IMR-90 (cell line): ENCODE measurements around the gene SLBP. TPM values are rescaled to one million over a fixed set of nuclear protein-coding genes. Genes with fewer than 3 reads are reported as not detected.

ENCODE experiments used
- ATAC-seq: fragments of 200-7000 bp; cut with Tn5 transposase; 2 replicates; pipeline ENCODE4 v1.9.1; 2020; ENCODE audit warnings: low read depth, mild to moderate bottlenecking, moderate library complexity
- BruUV-seq: library from RNA; stranded (reverse); fragments of 400-500 nt; replicated peaks from 2 replicates; lab custom pipeline; 2021; lab: Mats Ljungman, UMichigan
- CTCF ChIA-PET: fragments of 300-600 bp; formaldehyde crosslinking; extraction: SDS; loops from one replicate; lab custom pipeline; 2021; ENCODE audit warnings: antibody characterized with exemption; lab: Yijun Ruan, JAX
- POLR2A ChIA-PET: fragments of 300-600 bp; sonication (Branson Sonifier 250); formaldehyde crosslinking; loops from one replicate; lab custom pipeline; 2022; ENCODE audit warnings: antibody characterized with exemption; ENCODE audit not compliant: unreplicated experiment; lab: Charles Lee
- DNase-seq: peaks from one replicate; pipeline ENCODE4 v3.0.0; 2013
- H2AFZ ChIP-seq: replicated peaks from 2 replicates; pipeline ENCODE3; 2013; ENCODE audit warnings: low read length, mild to moderate bottlenecking; ENCODE audit not compliant: poor library complexity
- H2AK5ac ChIP-seq: 2 replicates; pipeline ENCODE4 v1.6.1; 2013; ENCODE audit warnings: low read depth, low read length, inconsistent platforms
- H2AK9ac ChIP-seq: replicated peaks from 2 replicates; pipeline ENCODE3; 2013; ENCODE audit warnings: mild to moderate bottlenecking, low read depth, low read length, moderate library complexity; ENCODE audit not compliant: poor library complexity
- H2BK120ac ChIP-seq: 2 replicates; pipeline ENCODE4 v1.6.1; 2013; ENCODE audit warnings: low read depth, low read length, inconsistent platforms
- H2BK15ac ChIP-seq: 3 replicates; pipeline ENCODE4 v1.6.1; 2013; ENCODE audit warnings: low read depth, low read length, inconsistent platforms
- H2BK20ac ChIP-seq: 2 replicates; pipeline ENCODE4 v1.6.1; 2013; ENCODE audit warnings: low read depth, mild to moderate bottlenecking, inconsistent platforms, low read length, moderate library complexity
- H2BK5ac ChIP-seq: 2 replicates; pipeline ENCODE4 v1.6.1; 2013; ENCODE audit warnings: mild to moderate bottlenecking, low read depth, low read length, inconsistent platforms; ENCODE audit not compliant: poor library complexity, severe bottlenecking
- H3K14ac ChIP-seq: replicated peaks from 2 replicates; pipeline ENCODE4 v1.6.1; 2013; ENCODE audit warnings: low read depth, low read length, inconsistent platforms
- H3K18ac ChIP-seq: 2 replicates; pipeline ENCODE4 v1.6.1; 2013; ENCODE audit warnings: low read depth, low read length, control low read depth
- H3K23ac ChIP-seq: 2 replicates; pipeline ENCODE4 v1.6.1; 2013; ENCODE audit warnings: low read depth, low read length, inconsistent platforms
- H3K27ac ChIP-seq: 2 replicates; pipeline ENCODE4 v1.5.1; 2013; ENCODE audit warnings: mild to moderate bottlenecking, control low read depth, low read length; ENCODE audit not compliant: insufficient read depth
- H3K27me3 ChIP-seq: 2 replicates; pipeline ENCODE4 v1.6.1; 2013; ENCODE audit warnings: low read length; ENCODE audit not compliant: control insufficient read depth, insufficient read depth
- H3K36me3 ChIP-seq: 2 replicates; pipeline ENCODE4 v1.6.1; 2013; ENCODE audit warnings: low read length, mixed read lengths; ENCODE audit not compliant: control insufficient read depth, insufficient read depth
- H3K4ac ChIP-seq: 2 replicates; pipeline ENCODE4 v1.6.1; 2013; ENCODE audit warnings: low read depth, low read length, inconsistent platforms
- H3K4me1 ChIP-seq: 2 replicates; pipeline ENCODE4 v1.6.1; 2013; ENCODE audit warnings: low read length, mixed read lengths; ENCODE audit not compliant: control insufficient read depth, insufficient read depth
- H3K4me2 ChIP-seq: 2 replicates; pipeline ENCODE4 v1.6.1; 2013; ENCODE audit warnings: low read depth, mild to moderate bottlenecking, control low read depth, low read length, moderate library complexity
- H3K4me3 ChIP-seq: 2 replicates; pipeline ENCODE4 v1.5.1; 2013; ENCODE audit warnings: low read depth, mild to moderate bottlenecking, control low read depth, low read length, moderate library complexity; ENCODE audit not compliant: insufficient read depth
- H3K56ac ChIP-seq: 2 replicates; pipeline ENCODE4 v1.6.1; 2013; ENCODE audit warnings: low read length, inconsistent platforms; ENCODE audit not compliant: insufficient read depth; ENCODE audit errors: extremely low read depth
- H3K79me1 ChIP-seq, 2 experiments: 2 replicates each; pipeline ENCODE4 v1.6.1; 2013; ENCODE audit warnings: low read length in 2 of 2, inconsistent platforms in 1 of 2, low read depth in 1 of 2
- H3K9ac ChIP-seq: 2 replicates; pipeline ENCODE4 v1.6.1; 2013; ENCODE audit warnings: low read depth, low read length, control low read depth
- H3K9me1 ChIP-seq: 2 replicates; pipeline ENCODE4 v1.6.1; 2013; ENCODE audit warnings: low read length, inconsistent platforms; ENCODE audit not compliant: insufficient read depth
- H3K9me3 ChIP-seq: 2 replicates; pipeline ENCODE4 v1.6.1; 2013; ENCODE audit warnings: low read length; ENCODE audit not compliant: control insufficient read depth, insufficient read depth
- H4K20me1 ChIP-seq: 2 replicates; pipeline ENCODE4 v1.6.1; 2013; ENCODE audit warnings: low read length, inconsistent platforms; ENCODE audit not compliant: insufficient read depth
- H4K5ac ChIP-seq: 2 replicates; pipeline ENCODE4 v1.6.1; 2013; ENCODE audit warnings: mild to moderate bottlenecking, low read depth, low read length, control low read depth
- H4K8ac ChIP-seq, 2 experiments: 2 replicates each; pipeline ENCODE4 v1.6.1; 2013; ENCODE audit warnings: low read depth in 2 of 2, low read length in 2 of 2, control low read depth in 1 of 2, inconsistent platforms in 1 of 2
- H4K91ac ChIP-seq: 2 replicates; pipeline ENCODE4 v1.6.1; 2013; ENCODE audit warnings: low read depth, low read length, inconsistent platforms; ENCODE audit not compliant: insufficient read depth
- BHLHE40 ChIP-seq: fragments of 150-350 bp; IDR thresholded peaks from 2 replicates; pipeline ENCODE4 v1.6.1; 2016; ENCODE audit warnings: mild to moderate bottlenecking, low read depth, low read length
- CEBPB ChIP-seq: IDR thresholded peaks from 2 replicates; pipeline ENCODE4 v1.6.1; 2012; ENCODE audit warnings: low read depth, low read length, improper control_type of control experiment
- CHD1 ChIP-seq: IDR thresholded peaks from 2 replicates; pipeline ENCODE4 v1.6.1; 2012; ENCODE audit warnings: low read depth, low read length, improper control_type of control experiment
- CTCF ChIP-seq: conservative IDR thresholded peaks from 2 replicates; pipeline ENCODE4 v1.5.1; 2012; ENCODE audit warnings: mild to moderate bottlenecking, low read depth, low read length, improper control_type of control experiment
- ELK1 ChIP-seq: fragments of 150-350 bp; IDR thresholded peaks from 2 replicates; pipeline ENCODE4 v1.6.1; 2016; ENCODE audit warnings: low read depth, mild to moderate bottlenecking, low read length, moderate library complexity, borderline replicate concordance
- FOS ChIP-seq: fragments of 150-350 bp; IDR thresholded peaks from 2 replicates; pipeline ENCODE4 v1.6.1; 2016; ENCODE audit warnings: low read depth, low read length
- MAFK ChIP-seq: IDR thresholded peaks from 2 replicates; pipeline ENCODE4 v1.6.1; 2012; ENCODE audit warnings: low read depth, low read length, improper control_type of control experiment
- MAZ ChIP-seq: IDR thresholded peaks from 2 replicates; pipeline ENCODE4 v1.6.1; 2012; ENCODE audit warnings: low read depth, mild to moderate bottlenecking, low read length, improper control_type of control experiment, moderate library complexity, borderline replicate concordance
- MXI1 ChIP-seq: IDR thresholded peaks from 2 replicates; pipeline ENCODE4 v1.6.1; 2012; ENCODE audit warnings: low read depth, mild to moderate bottlenecking, low read length, moderate library complexity, borderline replicate concordance
- NFE2L2 ChIP-seq: fragments of 150-350 bp; IDR thresholded peaks from 2 replicates; pipeline ENCODE4 v1.6.1; 2016; ENCODE audit warnings: low read depth, mild to moderate bottlenecking, low read length
- POLR2A ChIP-seq: IDR thresholded peaks from 2 replicates; pipeline ENCODE4 v1.6.1; 2012; ENCODE audit warnings: mild to moderate bottlenecking, low read depth, low read length
- RAD21 ChIP-seq: IDR thresholded peaks from 2 replicates; pipeline ENCODE4 v1.6.1; 2012; ENCODE audit warnings: low read length, improper control_type of control experiment
- RCOR1 ChIP-seq: IDR thresholded peaks from 2 replicates; pipeline ENCODE4 v1.6.1; 2012; ENCODE audit warnings: mild to moderate bottlenecking, low read length, improper control_type of control experiment; ENCODE audit not compliant: insufficient replicate concordance
- RFX5 ChIP-seq: IDR thresholded peaks from 2 replicates; pipeline ENCODE4 v1.8.0; 2012; ENCODE audit warnings: low read depth, mild to moderate bottlenecking, low read length, moderate library complexity
- SMC3 ChIP-seq: fragments of 150-350 bp; IDR thresholded peaks from 2 replicates; pipeline ENCODE4 v1.6.1; 2016; ENCODE audit warnings: low read depth, mild to moderate bottlenecking, antibody characterized with exemption, low read length, moderate library complexity
- USF2 ChIP-seq: fragments of 150-350 bp; IDR thresholded peaks from 2 replicates; pipeline ENCODE4 v1.6.1; 2017; ENCODE audit warnings: mild to moderate bottlenecking, antibody characterized with exemption, low read length, low read depth
- whole genome bisulfite sequencing, 2 experiments: methylation state at CpG; one replicate each; pipeline versions ENCODE4 v1.1.5 to v1.1.7; 2013; ENCODE audit warnings: missing lambda C conversion rate in 2 of 2; ENCODE audit not compliant: insufficient read length in 1 of 2; ENCODE audit errors: extremely low coverage in 2 of 2; 5-methylcytosine and 5-hydroxymethylcytosine counted together
- dilution Hi-C: fragments of 300-500 bp; cut with HindIII; formaldehyde crosslinking; loops from one replicate; pipeline ENCODE4 v1.14.3; 2018; ENCODE audit warnings: low sequenced_read_pairs; ENCODE audit not compliant: unreplicated experiment
- in situ Hi-C: fragments of 300-500 bp; cut with MboI; formaldehyde crosslinking; loops from 3 replicates; pipeline ENCODE4 v1.14.3; 2019; ENCODE audit warnings: low sequenced_read_pairs, inconsistent platforms, mixed read lengths
- intact Hi-C: fragments of 100-400 bp; cut with micrococcal nuclease; formaldehyde crosslinking; loops from 2 replicates; pipeline ENCODE4 v1.10.0; 2022
- polyA plus RNA-seq, 3 experiments: library from polyadenylated mRNA; depleted of rRNA; stranded (reverse); fragments of >200 nt; gene quantifications; 2 replicates each; pipeline ENCODE4 v1.2.3, GENCODE V29; 2012; ENCODE audit warnings: low replicate concordance in 1 of 3
- total RNA-seq: library from RNA; depleted of rRNA; stranded (reverse); fragments of >200 nt; gene quantifications from 2 replicates; pipeline ENCODE4 v1.2.3, GENCODE V29; 2012

Gene SLBP
- total and polyA plus RNA-seq, 2 of the 4 experiments (the other 2 are of a cell fraction), result 64.9 to 66.1 TPM

- H3K23ac ChIP-seq, result no peak overlapping the region
- no peak overlapping the region for H3K4ac ChIP-seq
- H3K4me1 ChIP-seq, result peaks cover 9% of the 10 kb centered on the region
- no peak overlapping the region for H4K91ac ChIP-seq
- ATAC-seq, result no peak
- no peak for TF ChIP-seq USF2
- no peak for TF ChIP-seq MXI1
- no peak for TF ChIP-seq MAZ
- no peak for TF ChIP-seq RAD21
- no peak for TF ChIP-seq CHD1
- TF ChIP-seq FOS, result no peak
- no peak for TF ChIP-seq RFX5
- no peak for TF ChIP-seq MAFK
- TF ChIP-seq CEBPB, result no peak
- no peak for TF ChIP-seq BHLHE40
- TF ChIP-seq POLR2A, result no peak
- no peak for TF ChIP-seq SMC3
- TF ChIP-seq ELK1, result no peak
- no peak for TF ChIP-seq CTCF
- no peak for TF ChIP-seq RCOR1
- no peak for TF ChIP-seq NFE2L2
- POLR2A ChIA-PET, result no interaction called here
- in situ Hi-C loops, result no loop called here
- DNase-seq, result no peak
- H3K36me3 ChIP-seq, result peaks cover 29% of the 10 kb centered on the region
- H3K9ac ChIP-seq, result no peak overlapping the region
- no peak overlapping the region for H2BK5ac ChIP-seq
- CTCF ChIA-PET, result interaction anchor here (1.0 kb wide), 1 partner anchor 37 kb away, joined by 3 read pairs; no protein-coding TSS in a partner anchor
- peaks cover 30% of the 10 kb centered on the region for H4K20me1 ChIP-seq
- 94% methylated on average over 6 of the region's 16 CpGs; no CpG with 5 or more reads in 1 of the 2 experiments for WGBS, 2 experiments
- H3K27ac ChIP-seq, result no peak overlapping the region
- H2AK9ac ChIP-seq, result peak overlapping the region; percentile 50
- H4K8ac ChIP-seq, result no peak overlapping the region
- H2BK15ac ChIP-seq, result no peak overlapping the region
- H2AFZ ChIP-seq, result no peak overlapping the region
- dilution Hi-C loops, result no loop called here
- intact Hi-C loops, result no loop called here
- H4K5ac ChIP-seq, result no peak overlapping the region
- H2BK20ac ChIP-seq, result no peak overlapping the region
- H2AK5ac ChIP-seq, result no peak overlapping the region
- no TSS peak for BruUV-seq
- H3K27me3 ChIP-seq, result no peaks in the 10 kb centered on the region
- peaks cover 53 to 89% of the 10 kb centered on the region in 2 experiments for H3K79me1 ChIP-seq
- no peak overlapping the region for H3K14ac ChIP-seq
- H3K56ac ChIP-seq, result no peak overlapping the region
- peaks cover 9% of the 10 kb centered on the region for H3K9me1 ChIP-seq
- H3K9me3 ChIP-seq, result no peaks in the 10 kb centered on the region
- no peak overlapping the region for H3K4me2 ChIP-seq
- no peak overlapping the region for H2BK120ac ChIP-seq
- H3K18ac ChIP-seq, result no peak overlapping the region
- H3K4me3 ChIP-seq, result no peak overlapping the region
These were observed 18.5 kb upstream of the SLBP start for GRCh38 chr4:1730532-1731135.
